Fibroblast of mammary gland (primary cell): ENCODE data around the gene TAS2R19.
"Not testable (repeated sequence)": the region's sequence is repeated elsewhere in the genome, so short reads cannot be mapped to it uniquely, and the experiment has no call there.

Source experiments
- DNase-seq: peaks from one replicate; pipeline ENCODE4 v3.0.0-alpha.2; 2010; ENCODE audit warnings: low read depth
- H3K4me3 ChIP-seq: 2 replicates; pipeline ENCODE4 v1.5.1; 2011; ENCODE audit warnings: low read depth, mild to moderate bottlenecking, low read length, moderate library complexity; ENCODE audit not compliant: control insufficient read depth
- CTCF ChIP-seq: conservative IDR thresholded peaks from 2 replicates; pipeline ENCODE4 v1.5.1; 2011; ENCODE audit warnings: low read depth, low read length, inconsistent platforms; ENCODE audit not compliant: control insufficient read depth, insufficient read depth

Gene TAS2R19

DNA sequence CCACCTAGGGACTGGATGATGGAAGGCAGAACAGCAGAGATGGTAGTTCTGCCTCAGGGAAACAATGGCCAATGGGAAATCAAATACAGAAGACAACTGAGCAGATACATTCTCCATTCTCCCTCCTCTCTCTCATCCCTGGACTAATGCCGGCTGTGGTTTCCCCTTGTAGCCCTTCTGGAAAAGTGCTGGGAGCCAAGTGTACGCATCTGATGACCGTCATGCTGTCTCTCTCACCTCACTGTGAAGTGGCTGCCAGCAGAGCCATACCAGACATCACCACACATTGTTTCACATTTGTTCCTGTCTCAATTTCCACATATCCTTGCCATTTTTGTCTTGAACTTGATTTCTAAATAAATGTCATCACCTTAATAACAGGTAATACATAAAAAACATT is 36.6 kb upstream of the TAS2R19 start:
- H3K4me3 ChIP-seq = no peak overlapping the region
- DNase-seq = no peak
- TF ChIP-seq CTCF = no peak

- no peak for DNase-seq
- no peak overlapping the region for H3K4me3 ChIP-seq
- no peak for TF ChIP-seq CTCF
Observed at GRCh38 chr12:11055306-11055705, 32.9 kb upstream of the TAS2R19 start.

- DNase-seq, H3K4me3 ChIP-seq: not testable (repeated sequence)
Observed at GRCh38 chr12:11049806-11050531, 27.5 kb upstream of the TAS2R19 start.

DNA sequence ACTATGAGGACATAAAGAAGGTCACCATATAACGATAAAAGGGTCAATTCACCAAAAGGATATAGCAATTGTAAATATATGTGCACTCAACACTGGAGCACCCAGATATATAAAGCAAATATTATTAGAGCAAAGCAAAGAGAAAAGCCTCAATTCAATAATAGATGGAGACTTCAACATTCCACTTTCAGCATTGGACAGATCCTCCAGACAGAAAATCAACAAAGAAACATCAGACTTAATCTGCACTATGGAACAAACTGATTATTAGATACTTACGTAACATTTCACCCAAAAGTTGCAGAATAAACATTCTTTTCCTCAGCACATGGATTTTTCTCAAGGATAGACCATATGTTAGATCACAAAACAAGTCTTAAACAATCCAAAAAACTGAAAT is 18.9 kb upstream of the TAS2R19 start:
- H3K4me3 ChIP-seq, DNase-seq: not testable (repeated sequence)

GRCh38 chr12:11040162-11040561 is 17.7 kb upstream of the TAS2R19 start:
- TF ChIP-seq CTCF = no peak
- no peak for DNase-seq
- no peak overlapping the region for H3K4me3 ChIP-seq

- no peak for DNase-seq
Observed at GRCh38 chr12:11039171-11039570, 16.8 kb upstream of the TAS2R19 start.

DNA sequence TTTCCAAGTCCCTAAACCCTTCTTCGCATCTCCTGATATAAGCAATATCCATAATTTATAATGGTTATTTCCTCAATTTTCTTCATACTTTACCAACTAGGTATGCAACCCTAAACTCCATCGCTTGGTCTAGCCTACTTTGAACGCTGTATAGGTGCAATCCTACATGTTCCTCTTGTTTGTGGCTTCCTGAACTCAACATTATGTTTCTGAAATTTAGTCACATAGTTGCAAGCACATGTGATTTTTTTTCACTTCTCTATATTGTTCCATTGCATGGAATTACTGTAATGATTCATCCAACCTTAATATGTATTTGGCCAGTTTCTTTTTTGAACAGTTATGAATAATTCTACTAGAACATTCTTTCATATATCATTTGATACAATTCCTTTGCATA is 11.5 kb upstream of the TAS2R19 start:
- not testable (repeated sequence) for DNase-seq, H3K4me3 ChIP-seq

More at GRCh38 chr12:11039171-11039570, 16.8 kb upstream of the TAS2R19 start:
- no peak overlapping the region for H3K4me3 ChIP-seq
- no peak for TF ChIP-seq CTCF

GRCh38 chr12:11031307-11031706 is 8.9 kb upstream of the TAS2R19 start, which contains the start of gene TAS2R31:
TAS2R31 (minus strand) TSS chr12:11031407; CDS start chr12:11031335, 72 bp downstream.
- no peak within 1 kb of the TSS for H3K4me3 ChIP-seq

More at GRCh38 chr12:11031307-11031706, 8.9 kb upstream of the TAS2R19 start, which contains the start of gene TAS2R31:
- DNase-seq = no peak
- TF ChIP-seq CTCF = no peak
